GM12878 (cell line): Measurements from ENCODE around the gene VGLL3. TPM values are rescaled to one million over a fixed set of nuclear protein-coding genes. Genes with fewer than 3 reads are reported as not detected.

Experiments
- ATAC-seq: fragments of 200-7000 bp; cut with Tn5 transposase; 3 replicates; pipeline ENCODE4 v1.9.1; 2020; ENCODE audit warnings: mild to moderate bottlenecking, moderate library complexity
- BruUV-seq: library from RNA; stranded (reverse); fragments of 400-500 nt; replicated peaks from 2 replicates; lab custom pipeline; 2021; lab: Mats Ljungman, UMichigan
- CTCF ChIA-PET: fragments of 300-600 bp; sonication (Branson Sonifier 250); formaldehyde crosslinking; extraction: SDS; loops from one replicate; lab custom pipeline; 2021; ENCODE audit warnings: inconsistent platforms; lab: Yijun Ruan, JAX
- POLR2A ChIA-PET: fragments of 350-600 bp; formaldehyde crosslinking; extraction: SDS; loops from one replicate; lab custom pipeline; 2021; ENCODE audit warnings: inconsistent platforms; lab: Charles Lee
- RAD21 ChIA-PET: fragments of 300-600 bp; sonication (Branson Sonifier 250); formaldehyde crosslinking; loops from one replicate; lab custom pipeline; 2023; ENCODE audit warnings: antibody characterized with exemption; ENCODE audit not compliant: unreplicated experiment; lab: Charles Lee
- SMC1A ChIA-PET: fragments of 300-600 bp; sonication (Branson Sonifier 250); formaldehyde crosslinking; loops from one replicate; lab custom pipeline; 2023; ENCODE audit not compliant: unreplicated experiment, uncharacterized antibody; lab: Charles Lee
- DNase-seq: peaks from one replicate; pipeline ENCODE4 v3.0.0-alpha.2; 2011; ENCODE audit warnings: low read depth, low spot score
- FAIRE-seq: peaks from 3 replicates; lab custom pipeline; 2011; peaks lifted over from hg19 to GRCh38; lab: Jason Lieb, UNC
- H2AFZ ChIP-seq: 2 replicates; pipeline ENCODE4 v1.6.0; 2011; ENCODE audit warnings: low read depth, low read length, control low read depth; ENCODE audit not compliant: control insufficient read depth
- H3K27ac ChIP-seq: 2 replicates; pipeline ENCODE4 v1.5.1; 2011; ENCODE audit warnings: control low read depth; ENCODE audit not compliant: control insufficient read depth, insufficient read depth
- H3K27me3 ChIP-seq, 2 experiments: replicated peaks in 1 of 2; 2 replicates each; pipeline versions ENCODE4 v1.6.0 to v1.6.1; 2011; ENCODE audit warnings: low read length in 1 of 2; ENCODE audit not compliant: control insufficient read depth in 2 of 2, insufficient read depth in 2 of 2
- H3K36me3 ChIP-seq, 2 experiments: 2 replicates each; pipeline ENCODE4 v1.5.1; 2011; ENCODE audit warnings: low read length in 1 of 2; ENCODE audit not compliant: control insufficient read depth in 2 of 2, insufficient read depth in 2 of 2
- H3K4me1 ChIP-seq: 2 replicates; pipeline ENCODE4 v1.6.1; 2011; ENCODE audit warnings: mild to moderate bottlenecking, low read length, moderate library complexity, mixed read lengths; ENCODE audit not compliant: control insufficient read depth, insufficient read depth
- H3K4me2 ChIP-seq: 2 replicates; pipeline ENCODE4 v1.6.0; 2011; ENCODE audit warnings: control low read depth; ENCODE audit not compliant: control insufficient read depth, insufficient read depth
- H3K4me3 ChIP-seq: fragments of 200-600 bp; sonication (generic); 2 replicates; pipeline ENCODE4 v1.5.1; 2016
- H3K79me2 ChIP-seq: 2 replicates; pipeline ENCODE4 v1.6.0; 2011; ENCODE audit warnings: low read length; ENCODE audit not compliant: control insufficient read depth, insufficient read depth
- H3K9ac ChIP-seq: 2 replicates; pipeline ENCODE4 v1.8.0; 2011; ENCODE audit warnings: low read length, control low read depth, mixed read lengths; ENCODE audit not compliant: control insufficient read depth, insufficient read depth
- H3K9me3 ChIP-seq: replicated peaks from 3 replicates; pipeline ENCODE4 v1.5.1; 2011; ENCODE audit warnings: mild to moderate bottlenecking, low read length; ENCODE audit not compliant: control insufficient read depth, insufficient read depth
- H4K20me1 ChIP-seq: 2 replicates; pipeline ENCODE4 v1.6.0; 2011; ENCODE audit not compliant: control insufficient read depth, insufficient read depth
- BHLHE40 ChIP-seq, 2 experiments: fragments of 450-650 bp in 1 of 2; IDR thresholded peaks; 2 replicates each; pipeline ENCODE4 v1.6.1; 2011 to 2017; ENCODE audit warnings: low read depth in 2 of 2, borderline replicate concordance in 1 of 2, improper control_type of control experiment in 1 of 2, low read length in 1 of 2, mild to moderate bottlenecking in 1 of 2
- EP300 ChIP-seq, 2 experiments: fragments of 150-350 bp in 1 of 2; IDR thresholded peaks; 2 replicates each; pipeline ENCODE4 v1.6.1; 2011 to 2012; ENCODE audit warnings: low read depth in 2 of 2, low read length in 2 of 2, borderline replicate concordance in 1 of 2, improper control_type of control experiment in 1 of 2, inconsistent platforms in 1 of 2; ENCODE audit not compliant: control insufficient read depth in 1 of 2
- ESRRA ChIP-seq: IDR thresholded peaks from 2 replicates; pipeline ENCODE4 v1.6.1; 2012; ENCODE audit warnings: mild to moderate bottlenecking, low read length, improper control_type of control experiment
- GABPA ChIP-seq: IDR thresholded peaks from 2 replicates; pipeline ENCODE4 v1.6.1; 2014; ENCODE audit warnings: antibody characterized with exemption, low read depth, mild to moderate bottlenecking, inconsistent platforms
- HDAC2 ChIP-seq: fragments of 200-600 bp; sonication (generic); IDR thresholded peaks from 2 replicates; pipeline ENCODE4 v1.6.1; 2017
- HDGF ChIP-seq: fragments of 450-650 bp; IDR thresholded peaks from 2 replicates; pipeline ENCODE4 v1.6.1; 2016; ENCODE audit warnings: antibody characterized with exemption
- SMC3 ChIP-seq: IDR thresholded peaks from 2 replicates; pipeline ENCODE4 v1.6.1; 2011; ENCODE audit warnings: low read length, improper control_type of control experiment, borderline replicate concordance
- WGBS: methylation state at CpG from one replicate; pipeline ENCODE4 v1.1.6; 2016; ENCODE audit warnings: low lambda C conversion rate; ENCODE audit not compliant: insufficient replicate concordance, insufficient coverage; ENCODE audit errors: missing lambda C conversion rate; 5-methylcytosine and 5-hydroxymethylcytosine counted together
- in situ Hi-C: fragments of 300-500 bp; cut with MboI; formaldehyde crosslinking; loops from 9 replicates; pipeline ENCODE4 v1.14.3; 2018; ENCODE audit warnings: mixed read lengths
- intact Hi-C: fragments of 100-400 bp; cut with micrococcal nuclease; formaldehyde crosslinking; loops from one replicate; pipeline ENCODE4 v1.14.2; 2022; ENCODE audit not compliant: unreplicated experiment
- polyA plus RNA-seq, 11 experiments: library from polyadenylated mRNA; depleted of rRNA in 4 of 11; unstranded in 6 of 11; stranded (reverse) in 5 of 11; fragments of >200 nt; fragmentation: Nextera tagmentation in 4 of 11; fragmentation: Illumina TruSeq in 1 of 11; extraction: Ambion mirVana in 4 of 11; extraction: Trizol in 1 of 11; gene quantifications; 1 replicate in 1 of 11; 2 replicates in 10 of 11; pipeline versions ENCODE4 v1.2.1 to v1.2.3, GENCODE V29; 2011 to 2016; ENCODE audit warnings: inconsistent platforms in 2 of 11, missing spikeins in 2 of 11, low read depth in 1 of 11
- total RNA-seq, 4 experiments: library from RNA; depleted of rRNA in 3 of 4; stranded (reverse); fragments of >200 nt in 3 of 4; fragmentation: Illumina TruSeq in 1 of 4; extraction: Trizol in 1 of 4; gene quantifications; 2 replicates each; pipeline versions ENCODE4 v1.2.1 to v1.2.3, GENCODE V29; 2013 to 2021
- TF ChIP-seq, protein P1 (sequence below): fragments of 450-650 bp; IDR thresholded peaks from 2 replicates; pipeline ENCODE4 v1.6.1; 2017; ENCODE audit warnings: mild to moderate bottlenecking, moderate library complexity
- TF ChIP-seq, protein P2 (sequence below): fragments of 450-650 bp; IDR thresholded peaks from 2 replicates; pipeline ENCODE4 v1.6.1; 2017; ENCODE audit warnings: antibody characterized with exemption, mild to moderate bottlenecking, moderate library complexity
- TF ChIP-seq, protein P3 (sequence below): fragments of 450-650 bp; IDR thresholded peaks from 2 replicates; pipeline ENCODE4 v1.6.1; 2016; ENCODE audit warnings: mild to moderate bottlenecking

The VGLL3 gene
- total and polyA plus RNA-seq, 10 of the 15 experiments (the other 5 are each of a cell fraction or from before 2014, with no cell fraction given), result 0.05 TPM; not detected in 9

GRCh38 chr3:87036671-87037070 lies 45.7 kb upstream of the VGLL3 start:
- 22% methylated on average over 6 of the region's 6 CpGs for WGBS
- ChIA-PET RAD21 (no interaction called here), SMC1A (no interaction called here), CTCF (interaction anchor here (1.0 kb wide), 1 partner anchor 12 kb away, joined by 3 read pairs; no protein-coding TSS in a partner anchor), POLR2A (no interaction called here)
- FAIRE-seq (no peak), ATAC-seq (no peak), DNase-seq (no peak)
- BruUV-seq, result no TSS peak
- Histone ChIP-seq H3K4me2 (no peak overlapping the region), H3K79me2 (no peaks in the 10 kb centered on the region), H3K9me3 (no peaks in the 10 kb centered on the region), H3K9ac (no peak overlapping the region), H3K27ac (no peak overlapping the region), H3K4me3 (no peak overlapping the region), H3K4me1 (no peaks in the 10 kb centered on the region), H3K27me3 (no peaks in the 10 kb centered on the region), H2AFZ (no peak overlapping the region), H4K20me1 (no peaks in the 10 kb centered on the region), H3K36me3 (no peaks in the 10 kb centered on the region)
- TF ChIP-seq, protein P1, sequence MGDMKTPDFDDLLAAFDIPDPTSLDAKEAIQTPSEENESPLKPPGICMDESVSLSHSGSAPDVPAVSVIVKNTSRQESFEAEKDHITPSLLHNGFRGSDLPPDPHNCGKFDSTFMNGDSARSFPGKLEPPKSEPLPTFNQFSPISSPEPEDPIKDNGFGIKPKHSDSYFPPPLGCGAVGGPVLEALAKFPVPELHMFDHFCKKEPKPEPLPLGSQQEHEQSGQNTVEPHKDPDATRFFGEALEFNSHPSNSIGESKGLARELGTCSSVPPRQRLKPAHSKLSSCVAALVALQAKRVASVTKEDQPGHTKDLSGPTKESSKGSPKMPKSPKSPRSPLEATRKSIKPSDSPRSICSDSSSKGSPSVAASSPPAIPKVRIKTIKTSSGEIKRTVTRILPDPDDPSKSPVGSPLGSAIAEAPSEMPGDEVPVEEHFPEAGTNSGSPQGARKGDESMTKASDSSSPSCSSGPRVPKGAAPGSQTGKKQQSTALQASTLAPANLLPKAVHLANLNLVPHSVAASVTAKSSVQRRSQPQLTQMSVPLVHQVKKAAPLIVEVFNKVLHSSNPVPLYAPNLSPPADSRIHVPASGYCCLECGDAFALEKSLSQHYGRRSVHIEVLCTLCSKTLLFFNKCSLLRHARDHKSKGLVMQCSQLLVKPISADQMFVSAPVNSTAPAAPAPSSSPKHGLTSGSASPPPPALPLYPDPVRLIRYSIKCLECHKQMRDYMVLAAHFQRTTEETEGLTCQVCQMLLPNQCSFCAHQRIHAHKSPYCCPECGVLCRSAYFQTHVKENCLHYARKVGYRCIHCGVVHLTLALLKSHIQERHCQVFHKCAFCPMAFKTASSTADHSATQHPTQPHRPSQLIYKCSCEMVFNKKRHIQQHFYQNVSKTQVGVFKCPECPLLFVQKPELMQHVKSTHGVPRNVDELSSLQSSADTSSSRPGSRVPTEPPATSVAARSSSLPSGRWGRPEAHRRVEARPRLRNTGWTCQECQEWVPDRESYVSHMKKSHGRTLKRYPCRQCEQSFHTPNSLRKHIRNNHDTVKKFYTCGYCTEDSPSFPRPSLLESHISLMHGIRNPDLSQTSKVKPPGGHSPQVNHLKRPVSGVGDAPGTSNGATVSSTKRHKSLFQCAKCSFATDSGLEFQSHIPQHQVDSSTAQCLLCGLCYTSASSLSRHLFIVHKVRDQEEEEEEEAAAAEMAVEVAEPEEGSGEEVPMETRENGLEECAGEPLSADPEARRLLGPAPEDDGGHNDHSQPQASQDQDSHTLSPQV, result no peak
- TF ChIP-seq, protein P2, sequence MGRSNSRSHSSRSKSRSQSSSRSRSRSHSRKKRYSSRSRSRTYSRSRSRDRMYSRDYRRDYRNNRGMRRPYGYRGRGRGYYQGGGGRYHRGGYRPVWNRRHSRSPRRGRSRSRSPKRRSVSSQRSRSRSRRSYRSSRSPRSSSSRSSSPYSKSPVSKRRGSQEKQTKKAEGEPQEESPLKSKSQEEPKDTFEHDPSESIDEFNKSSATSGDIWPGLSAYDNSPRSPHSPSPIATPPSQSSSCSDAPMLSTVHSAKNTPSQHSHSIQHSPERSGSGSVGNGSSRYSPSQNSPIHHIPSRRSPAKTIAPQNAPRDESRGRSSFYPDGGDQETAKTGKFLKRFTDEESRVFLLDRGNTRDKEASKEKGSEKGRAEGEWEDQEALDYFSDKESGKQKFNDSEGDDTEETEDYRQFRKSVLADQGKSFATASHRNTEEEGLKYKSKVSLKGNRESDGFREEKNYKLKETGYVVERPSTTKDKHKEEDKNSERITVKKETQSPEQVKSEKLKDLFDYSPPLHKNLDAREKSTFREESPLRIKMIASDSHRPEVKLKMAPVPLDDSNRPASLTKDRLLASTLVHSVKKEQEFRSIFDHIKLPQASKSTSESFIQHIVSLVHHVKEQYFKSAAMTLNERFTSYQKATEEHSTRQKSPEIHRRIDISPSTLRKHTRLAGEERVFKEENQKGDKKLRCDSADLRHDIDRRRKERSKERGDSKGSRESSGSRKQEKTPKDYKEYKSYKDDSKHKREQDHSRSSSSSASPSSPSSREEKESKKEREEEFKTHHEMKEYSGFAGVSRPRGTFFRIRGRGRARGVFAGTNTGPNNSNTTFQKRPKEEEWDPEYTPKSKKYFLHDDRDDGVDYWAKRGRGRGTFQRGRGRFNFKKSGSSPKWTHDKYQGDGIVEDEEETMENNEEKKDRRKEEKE, result no peak
- TF ChIP-seq EP300 (IDR thresholded peaks at IDR 0.05; ENCODE audit: borderline replicate concordance in 1 of 2, control insufficient read depth in 1 of 2, low read depth in 2 of 2, low read length in 2 of 2) (no peak), GABPA (no peak), SMC3 (no peak), ESRRA (no peak), HDGF (no peak), HDAC2 (no peak), BHLHE40 (IDR thresholded peaks at IDR 0.05; ENCODE audit: borderline replicate concordance in 1 of 2, low read depth in 2 of 2, low read length in 1 of 2) (no peak)
- TF ChIP-seq, protein P3, sequence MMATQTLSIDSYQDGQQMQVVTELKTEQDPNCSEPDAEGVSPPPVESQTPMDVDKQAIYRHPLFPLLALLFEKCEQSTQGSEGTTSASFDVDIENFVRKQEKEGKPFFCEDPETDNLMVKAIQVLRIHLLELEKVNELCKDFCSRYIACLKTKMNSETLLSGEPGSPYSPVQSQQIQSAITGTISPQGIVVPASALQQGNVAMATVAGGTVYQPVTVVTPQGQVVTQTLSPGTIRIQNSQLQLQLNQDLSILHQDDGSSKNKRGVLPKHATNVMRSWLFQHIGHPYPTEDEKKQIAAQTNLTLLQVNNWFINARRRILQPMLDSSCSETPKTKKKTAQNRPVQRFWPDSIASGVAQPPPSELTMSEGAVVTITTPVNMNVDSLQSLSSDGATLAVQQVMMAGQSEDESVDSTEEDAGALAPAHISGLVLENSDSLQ, result no peak
- in situ Hi-C loops (no loop called here), intact Hi-C loops (no loop called here)
